Fibroblast of villous mesenchyme (primary cell): ENCODE measurements around the gene SCGB1A1. TPM values are rescaled to one million over a fixed set of nuclear protein-coding genes. Genes with fewer than 3 reads are reported as not detected.
A peak's percentile ranks its signal among the peaks of the same experiment; 100 is the strongest.

Source experiments
- DNase-seq: peaks from one replicate; pipeline ENCODE4 v3.0.0-alpha.2; 2010; ENCODE audit warnings: low read depth
- H3K4me3 ChIP-seq: 2 replicates; pipeline ENCODE4 v1.5.1; 2011; ENCODE audit warnings: low read depth, mild to moderate bottlenecking, low read length
- CTCF ChIP-seq: IDR thresholded peaks from 2 replicates; pipeline ENCODE4 v1.5.1; 2012; ENCODE audit warnings: low read depth, mild to moderate bottlenecking, low read length; ENCODE audit not compliant: insufficient read depth
- total RNA-seq: library from RNA; depleted of rRNA; stranded (reverse); fragments of >200 nt; gene quantifications from 2 replicates; pipeline ENCODE4 v1.2.3, GENCODE V29; 2012

Gene SCGB1A1
- total RNA-seq, 1 donor, result not detected

- no peak for TF ChIP-seq CTCF
- DNase-seq, result no peak
- H3K4me3 ChIP-seq, result no peak overlapping the region
These were observed 17.0 kb upstream of the SCGB1A1 start for GRCh38 chr11:62401811-62402210.

- peak; percentile 31 for DNase-seq
- no peak for TF ChIP-seq CTCF
- no peak overlapping the region for H3K4me3 ChIP-seq
These were observed 16.4 kb upstream of the SCGB1A1 start for GRCh38 chr11:62402226-62402959.

- TF ChIP-seq CTCF, result no peak
- no peak overlapping the region for H3K4me3 ChIP-seq
- no peak for DNase-seq
These were observed 15.7 kb upstream of the SCGB1A1 start for GRCh38 chr11:62402960-62403730.

GRCh38 chr11:62404435-62404834, 14.4 kb upstream of the SCGB1A1 start:
- no peak overlapping the region for H3K4me3 ChIP-seq
- TF ChIP-seq CTCF, result no peak
- no peak for DNase-seq

- no peak overlapping the region for H3K4me3 ChIP-seq
- no peak for TF ChIP-seq CTCF
- DNase-seq, result no peak
These were observed 13.9 kb upstream of the SCGB1A1 start for GRCh38 chr11:62404901-62405300.

- DNase-seq, result no peak
- TF ChIP-seq CTCF, result no peak
- H3K4me3 ChIP-seq, result no peak overlapping the region
These were observed 12.8 kb upstream of the SCGB1A1 start for GRCh38 chr11:62406034-62406433.
